Dermis blood vessel endothelial cell (primary cell): ENCODE results near the gene DIRAS1. TPM values are rescaled to one million over a fixed set of nuclear protein-coding genes. Genes with fewer than 3 reads are reported as not detected.
"Not testable (repeated sequence)": the region's sequence is repeated elsewhere in the genome, so short reads cannot be mapped to it uniquely, and the experiment has no call there.

Experiments used
- DNase-seq: peaks from one replicate; pipeline ENCODE4 v3.0.0; 2010
- total RNA-seq: library from RNA; depleted of rRNA; stranded (reverse); fragments of >200 nt; gene quantifications from 2 replicates; pipeline ENCODE4 v1.2.3, GENCODE V29; 2014

Gene DIRAS1
- total RNA-seq, 1 donor from 2014 or later = 0.51 TPM

- no peak for DNase-seq
Measured at GRCh38 chr19:2703691-2704216, 17.4 kb downstream of the DIRAS1 start.

DNA sequence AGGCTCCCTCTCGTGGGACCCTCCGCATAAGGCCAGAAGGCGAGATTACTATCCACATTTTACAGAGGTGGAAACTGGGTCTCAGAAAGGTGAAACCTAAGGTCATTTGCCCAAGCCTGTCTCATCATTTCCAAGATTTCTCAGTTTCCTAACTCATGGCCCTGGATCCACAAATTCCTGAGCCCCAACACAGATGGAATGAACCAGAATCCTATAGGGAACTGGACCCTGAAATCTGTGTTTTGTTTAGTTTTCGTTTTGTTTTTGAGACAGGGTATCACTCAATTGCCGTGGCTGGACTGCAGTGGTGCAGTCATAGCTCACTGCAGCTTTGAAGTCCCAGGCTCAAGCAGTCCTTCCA lies 18.1 kb downstream of the DIRAS1 start:
- DNase-seq = no peak

GRCh38 chr19:2702170-2703076 lies 18.7 kb downstream of the DIRAS1 start, which contains the start of gene GNG7:
TSS of gene GNG7 (minus strand) at chr19:2702694. CDS start at chr19:2520688, 182,006 bp downstream.
- peak; percentile 86 for DNase-seq

GRCh38 chr19:2701361-2702169 lies 19.6 kb downstream of the DIRAS1 start:
- DNase-seq = no peak

DNA sequence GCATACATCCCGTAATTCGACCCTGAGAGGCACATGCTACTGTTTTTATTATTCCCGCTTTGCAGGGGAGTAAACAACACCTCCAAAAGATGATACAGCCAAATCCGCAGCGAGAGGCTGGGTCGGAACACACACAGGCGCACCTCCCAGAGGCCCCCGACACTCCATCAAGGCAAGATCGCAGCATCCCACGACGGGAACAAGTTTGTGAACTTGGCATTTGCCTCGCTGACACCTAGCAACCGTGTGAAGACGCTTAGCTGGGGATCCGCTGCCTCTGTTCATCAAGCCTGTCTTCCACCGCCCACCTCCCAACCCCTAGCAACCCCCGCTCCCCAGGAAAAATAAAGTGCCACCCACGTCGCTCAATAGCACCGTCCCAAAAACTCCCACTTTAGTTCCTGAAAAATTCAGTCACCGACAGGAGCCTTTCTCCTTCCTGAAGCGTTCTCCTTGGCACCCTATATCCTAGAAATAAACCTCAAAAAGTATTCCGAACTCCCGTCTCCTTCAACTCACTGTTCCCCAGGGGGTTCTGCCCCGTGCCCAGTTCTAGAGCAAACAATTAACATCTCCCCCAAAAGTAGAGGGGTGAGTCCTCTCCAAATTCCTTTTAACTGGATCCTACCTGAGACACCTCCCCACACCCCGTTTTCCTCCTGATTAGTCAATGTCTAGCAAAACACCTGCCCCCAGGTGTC lies 20.4 kb downstream of the DIRAS1 start:
- DNase-seq = no peak

DNA sequence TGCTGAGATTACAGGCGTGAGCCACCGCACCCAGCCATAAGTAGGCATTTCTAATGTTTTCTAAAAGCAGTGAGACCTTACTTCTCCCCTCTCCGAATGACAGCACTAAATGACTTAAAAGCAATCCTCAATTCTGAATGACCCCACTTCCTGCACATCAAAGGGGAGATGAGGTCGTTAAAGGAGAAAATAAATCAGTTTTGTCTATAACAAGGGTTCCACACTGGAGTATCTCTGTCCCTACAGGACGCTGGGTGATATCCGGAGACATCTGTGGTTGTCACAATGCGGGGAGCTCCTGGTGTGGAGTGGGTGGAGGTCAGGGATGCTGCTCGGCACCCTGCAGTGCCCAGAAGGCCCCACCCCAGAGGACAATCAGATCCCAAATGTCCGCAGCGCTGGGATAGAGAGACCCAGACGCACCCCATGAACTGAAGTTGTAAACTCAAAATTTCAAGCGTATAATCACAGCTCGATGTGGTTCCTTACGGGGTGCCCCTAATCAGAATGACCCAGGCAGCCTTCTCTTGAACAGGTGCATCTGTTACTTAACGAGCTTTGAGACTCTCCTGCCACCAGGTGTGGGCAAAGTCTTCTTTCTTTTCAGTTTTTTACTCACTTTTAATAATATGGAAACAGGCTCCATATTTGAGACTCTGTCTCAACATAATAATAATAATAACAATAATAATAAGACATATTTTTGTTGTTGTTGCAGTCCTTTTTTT lies 21.6 kb downstream of the DIRAS1 start:
- DNase-seq = no peak

DNA sequence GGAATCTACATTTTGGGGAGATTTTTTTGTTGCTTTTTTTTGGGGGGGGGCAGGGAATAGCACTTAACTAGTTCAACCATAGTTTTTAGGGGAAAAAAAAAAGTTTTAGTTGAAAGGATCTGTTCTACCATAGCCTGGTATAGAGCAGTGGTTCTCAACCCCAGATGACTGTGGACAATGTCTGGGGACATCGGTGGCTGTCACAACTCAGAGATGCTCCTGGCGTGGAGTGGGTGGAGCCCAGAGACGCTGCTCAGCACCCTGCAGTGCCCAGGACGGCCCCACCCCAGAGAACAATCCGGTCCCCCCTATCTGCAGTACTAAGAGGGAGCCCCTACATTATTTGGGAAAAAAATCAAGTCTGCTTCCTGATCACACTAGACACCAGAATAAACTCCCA lies 27.0 kb downstream of the DIRAS1 start:
- no peak for DNase-seq

DNA sequence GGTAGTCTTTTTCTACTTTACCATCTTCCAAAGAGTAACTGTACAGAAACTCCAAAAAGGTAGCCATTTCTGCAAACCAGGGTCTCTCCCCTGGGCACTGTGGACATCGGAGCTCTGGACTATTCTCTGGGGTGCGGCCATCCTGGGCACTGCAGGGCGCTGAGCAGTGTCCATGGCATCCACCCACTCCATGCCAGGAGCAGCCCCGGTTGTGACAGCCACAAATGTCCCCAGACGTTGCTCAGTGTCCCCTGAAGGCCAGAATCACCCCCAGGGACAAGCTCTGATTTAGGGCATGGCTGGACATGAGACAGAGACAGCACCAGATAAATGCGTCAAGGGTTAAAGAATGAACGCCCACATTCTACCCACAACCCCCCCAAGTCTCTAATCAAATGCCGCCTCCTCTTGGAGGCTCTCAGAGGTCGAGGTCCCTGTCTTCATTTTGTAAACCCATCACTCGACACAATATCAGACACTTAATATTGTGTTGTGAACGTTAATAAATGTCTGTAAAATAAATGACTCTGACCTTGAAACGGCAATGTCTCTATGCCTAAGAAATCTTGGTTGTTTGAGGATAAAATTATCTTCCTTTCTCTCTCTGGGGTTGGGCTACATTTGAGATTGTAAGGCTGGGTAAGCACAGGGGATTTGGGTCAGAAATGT lies 27.5 kb downstream of the DIRAS1 start:
- no peak for DNase-seq

GRCh38 chr19:2691951-2692350 lies 29.2 kb downstream of the DIRAS1 start:
- DNase-seq = no peak

- DNase-seq = no peak
Measured at GRCh38 chr19:2690856-2691255, 30.3 kb downstream of the DIRAS1 start.

DNA sequence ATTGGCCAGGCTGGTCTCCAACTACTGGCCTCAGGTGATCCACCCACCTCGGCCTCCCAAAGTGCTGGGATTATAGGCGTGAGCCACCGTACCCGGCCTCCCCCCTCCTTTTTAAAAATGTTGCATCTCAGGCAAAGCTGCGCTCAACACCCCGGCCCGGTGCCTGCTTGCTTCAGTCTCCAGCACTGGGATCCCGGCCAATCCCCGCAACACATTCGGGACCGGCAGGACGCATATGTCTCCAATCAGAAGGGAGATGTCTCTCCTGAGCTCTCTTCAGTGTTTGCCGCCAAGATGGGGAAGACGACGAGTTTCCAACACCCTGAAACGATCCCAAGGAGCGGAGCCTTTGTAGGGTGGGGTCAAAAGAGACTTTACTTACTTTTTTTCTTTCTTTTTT lies 34.8 kb downstream of the DIRAS1 start:
- DNase-seq = no peak

DNA sequence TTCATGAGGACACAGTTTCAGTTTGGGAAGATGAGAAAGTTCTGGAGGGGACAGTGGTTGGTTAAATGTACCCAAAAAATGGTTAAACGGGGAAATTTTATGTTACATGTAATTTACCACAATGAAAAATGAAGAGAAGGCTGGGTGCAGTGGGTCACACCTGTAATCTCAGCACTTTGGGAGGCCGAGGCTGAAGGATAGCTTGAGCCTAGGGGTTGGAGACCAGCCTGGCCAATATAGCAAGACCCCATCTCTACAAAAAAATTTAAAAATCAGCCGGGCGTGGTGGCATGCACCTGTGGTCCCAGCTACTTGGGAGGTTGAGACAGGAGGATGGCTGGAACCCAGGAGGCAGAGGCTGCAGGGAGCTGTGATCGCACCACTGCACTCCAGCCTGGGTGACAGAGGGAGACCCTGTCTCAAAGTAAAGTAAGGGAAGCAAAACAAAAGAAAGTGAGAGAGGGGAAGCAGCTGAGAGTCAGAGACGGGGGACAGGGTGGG lies 35.9 kb downstream of the DIRAS1 start:
- DNase-seq = no peak

DNA sequence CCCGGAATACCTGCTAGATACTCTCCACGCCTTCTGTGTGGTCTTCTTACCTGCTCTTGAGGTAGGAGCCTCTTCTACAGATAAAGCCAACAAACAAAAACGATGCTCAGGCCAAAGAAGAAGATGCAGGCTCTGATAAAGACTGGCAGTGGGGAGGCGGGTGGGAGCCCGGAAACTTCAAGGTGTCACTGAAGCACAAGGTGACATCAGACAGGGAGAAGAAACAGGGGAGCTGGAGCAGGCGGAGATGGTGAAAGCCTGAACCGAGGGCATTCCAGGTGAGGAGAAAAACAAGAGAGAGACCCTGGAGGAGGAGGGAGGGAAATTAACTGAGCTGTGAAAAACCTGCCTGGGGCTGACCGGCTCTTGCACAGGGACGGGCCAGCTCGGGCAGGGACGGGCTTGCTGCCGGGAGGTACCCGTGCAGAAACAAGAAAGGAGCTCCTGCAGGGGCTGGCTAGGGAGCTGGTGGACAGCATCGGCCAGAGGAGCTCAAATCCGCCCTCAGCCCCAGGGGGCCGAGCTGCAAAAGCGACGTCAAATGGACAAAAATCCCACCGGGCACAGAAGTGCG lies 37.7 kb downstream of the DIRAS1 start:
- no peak for DNase-seq

DNA sequence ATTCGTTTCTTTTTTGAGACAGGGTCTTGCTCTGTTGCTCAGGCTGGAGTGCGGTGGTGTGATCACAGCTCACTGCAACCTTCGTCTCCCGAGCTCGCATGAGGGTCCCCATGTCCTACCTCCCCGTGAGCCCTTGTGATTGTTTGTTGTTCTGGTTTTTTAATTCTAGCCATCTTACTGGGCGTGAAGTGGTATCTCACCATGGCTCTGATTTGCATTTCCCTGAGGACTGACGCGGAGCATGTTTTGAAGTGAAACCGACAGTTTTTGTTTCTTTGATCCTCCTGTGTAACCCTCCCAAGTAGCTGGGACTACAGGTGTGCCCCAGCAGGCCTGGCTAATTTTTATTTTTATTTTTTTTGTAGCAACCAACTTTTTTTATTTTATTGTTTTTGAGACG lies 40.4 kb downstream of the DIRAS1 start:
- DNase-seq = no peak

DNA sequence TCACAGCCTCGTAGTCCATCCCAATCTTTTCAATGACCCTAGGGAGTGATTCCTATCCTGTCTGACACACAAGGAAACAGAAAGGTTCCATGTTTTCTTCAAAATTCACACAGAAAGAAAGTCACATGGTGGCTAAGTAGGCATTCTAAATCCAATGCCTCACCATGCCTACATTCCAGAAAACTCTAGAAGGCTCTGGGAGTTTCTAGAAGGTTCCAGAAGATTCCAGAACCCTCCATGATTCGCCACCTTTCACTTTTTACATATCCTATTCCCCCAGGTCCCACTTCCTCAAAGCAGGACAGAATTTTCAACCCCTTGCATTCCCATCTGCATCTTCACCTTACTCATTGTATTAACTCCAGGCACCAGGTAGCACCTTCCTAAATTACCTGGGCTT lies 41.7 kb downstream of the DIRAS1 start:
- no peak for DNase-seq

- not testable (repeated sequence) for DNase-seq
Measured at GRCh38 chr19:2678948-2679347, 42.2 kb downstream of the DIRAS1 start.

GRCh38 chr19:2678044-2678671 lies 43.0 kb downstream of the DIRAS1 start:
- no peak for DNase-seq

DNA sequence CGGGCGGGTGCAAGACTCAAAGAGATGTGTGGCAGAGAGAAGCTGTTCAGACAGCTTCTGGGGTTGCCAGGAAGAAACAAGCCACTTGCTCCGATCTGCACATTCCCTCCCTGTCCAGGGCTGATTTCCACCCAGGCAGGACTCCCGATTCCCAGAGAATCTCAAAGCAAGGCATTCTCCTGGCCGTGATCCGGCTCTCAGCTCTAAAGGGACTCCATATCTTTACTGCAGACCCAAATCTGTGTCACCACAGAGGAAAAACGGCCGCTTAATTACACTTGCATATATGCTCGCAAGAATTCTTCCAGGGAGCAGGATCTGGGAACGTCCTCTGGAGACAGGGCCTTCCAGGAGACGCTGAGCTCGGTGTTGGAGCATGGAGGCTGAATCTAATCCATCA lies 44.3 kb downstream of the DIRAS1 start:
- DNase-seq = no peak

DNA sequence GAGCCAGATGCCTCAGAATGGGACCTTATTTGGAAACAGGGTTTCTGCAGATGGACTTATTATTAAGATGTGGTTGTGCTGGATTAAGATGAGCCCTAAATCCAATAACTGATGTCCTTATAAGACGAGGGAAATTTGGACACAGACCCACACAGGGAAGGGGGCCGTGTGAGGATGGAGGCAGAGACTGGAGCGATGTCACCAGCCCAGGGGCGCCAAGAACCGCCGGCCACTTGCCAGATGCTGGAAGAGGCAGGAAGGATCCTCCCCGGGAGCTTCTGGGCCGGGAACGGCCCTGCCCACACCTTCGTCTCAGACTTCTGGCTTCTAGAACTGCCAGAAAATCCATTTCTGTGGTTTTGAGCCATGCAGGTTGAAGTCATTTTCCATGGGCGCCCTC lies 45.3 kb downstream of the DIRAS1 start:
- no peak for DNase-seq

DNA sequence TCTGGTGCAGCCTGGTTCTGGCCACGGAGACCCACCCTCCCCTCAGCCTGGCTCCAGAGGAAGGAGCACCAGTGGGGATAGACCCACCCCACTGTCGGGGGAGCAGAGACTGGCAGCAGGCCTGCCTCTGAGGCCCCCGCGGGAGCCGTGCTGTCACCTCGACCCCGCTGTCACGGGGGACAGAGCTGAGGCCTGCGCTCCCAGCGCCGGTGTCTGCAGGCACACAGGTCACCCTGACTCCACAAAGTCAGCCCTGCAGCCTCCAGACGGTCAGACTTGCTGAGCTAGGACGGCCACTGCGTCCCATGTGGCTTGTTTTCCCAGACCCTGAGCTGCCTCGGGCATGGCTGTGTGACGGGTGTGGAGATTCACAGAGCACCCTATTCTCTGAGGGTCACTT lies 51.0 kb downstream of the DIRAS1 start:
- no peak for DNase-seq
